Rectal smooth muscle tissue (tissue), 1 donor: ENCODE measurements around the gene SMPD3.

ENCODE experiments used
- H3K27ac ChIP-seq: one replicate; pipeline ENCODE4 v1.7.0; 2013; ENCODE audit warnings: low read depth, low read length, inconsistent platforms
- H3K27me3 ChIP-seq: one replicate; pipeline ENCODE4 v1.7.0; 2013; ENCODE audit warnings: low read length; ENCODE audit not compliant: control insufficient read depth, insufficient read depth
- H3K36me3 ChIP-seq: one replicate; pipeline ENCODE4 v1.7.0; 2013; ENCODE audit warnings: low read length; ENCODE audit not compliant: control insufficient read depth, insufficient read depth
- H3K4me1 ChIP-seq: one replicate; pipeline ENCODE4 v1.7.0; 2013; ENCODE audit warnings: low read length; ENCODE audit not compliant: control insufficient read depth, insufficient read depth
- H3K4me3 ChIP-seq: one replicate; pipeline ENCODE4 v1.7.0; 2013; ENCODE audit warnings: low read length
- H3K9ac ChIP-seq: one replicate; pipeline ENCODE4 v1.7.0; 2013; ENCODE audit warnings: low read length

SMPD3 gene

DNA sequence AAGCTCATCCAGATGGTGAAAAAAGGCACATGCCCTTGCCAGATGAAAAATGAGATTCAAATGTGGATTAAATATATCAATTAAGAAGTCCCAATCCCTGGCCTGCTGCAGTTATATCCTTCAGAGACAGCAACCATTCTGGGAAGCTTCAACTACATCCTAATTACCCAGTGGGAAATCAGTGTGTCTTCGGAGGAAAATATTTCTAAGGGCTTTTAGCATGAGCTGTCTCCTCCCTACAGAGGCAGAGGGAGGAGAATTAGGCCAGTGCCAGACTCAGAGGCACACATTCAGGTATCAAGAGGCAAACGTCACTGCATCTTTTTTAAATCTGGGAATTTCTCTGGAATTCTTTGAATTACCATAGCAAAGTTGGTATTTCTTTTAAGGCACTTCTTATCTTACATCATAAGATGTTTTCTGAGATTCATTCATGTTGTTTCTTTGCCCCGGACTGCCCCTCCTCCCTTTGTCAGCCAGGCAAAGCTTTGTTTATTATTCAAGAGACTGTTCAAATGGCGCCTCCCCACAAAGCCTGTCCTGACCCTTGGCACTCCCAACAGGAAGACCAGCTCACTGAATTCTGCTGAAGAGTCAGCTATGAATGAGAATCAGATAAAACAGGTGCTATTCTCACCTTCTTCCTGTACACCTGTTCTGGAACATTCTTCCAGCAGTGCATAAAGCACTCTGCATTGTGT lies 38.3 kb upstream of the SMPD3 start:
- no peak overlapping the region for H3K9ac ChIP-seq

DNA sequence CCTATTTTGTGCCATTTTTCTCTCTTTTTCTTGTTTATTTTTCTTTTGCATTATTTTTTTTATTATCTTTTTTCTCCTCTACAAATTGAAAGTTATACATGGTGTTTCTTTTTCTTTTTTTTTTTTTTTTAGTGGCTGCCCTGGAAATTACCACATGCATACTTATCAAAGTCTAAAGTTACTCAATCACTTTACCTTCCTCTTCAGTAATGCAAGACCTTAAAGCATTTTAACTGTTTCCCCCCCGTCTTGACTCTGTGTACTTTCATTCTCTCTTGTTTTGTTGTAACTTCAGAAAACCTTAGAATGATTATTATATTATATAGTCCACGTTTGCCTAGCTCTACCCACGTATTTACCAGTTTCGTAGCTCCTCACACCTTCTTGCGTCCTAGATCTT lies 33.3 kb upstream of the SMPD3 start:
- H3K27me3 ChIP-seq: no peaks in the 10 kb centered on the region
- no peak overlapping the region for H3K9ac ChIP-seq
- no peaks in the 10 kb centered on the region for H3K4me1 ChIP-seq
- no peak overlapping the region for H3K27ac ChIP-seq
- H3K36me3 ChIP-seq: no peaks in the 10 kb centered on the region
- H3K4me3 ChIP-seq: no peak overlapping the region

More for the DNA sequence above, 38.3 kb upstream of the SMPD3 start:
- H3K36me3 ChIP-seq: no peaks in the 10 kb centered on the region
- no peak overlapping the region for H3K27ac ChIP-seq
- no peaks in the 10 kb centered on the region for H3K4me1 ChIP-seq
- peaks cover 3% of the 10 kb centered on the region for H3K27me3 ChIP-seq
- H3K4me3 ChIP-seq: no peak overlapping the region

DNA sequence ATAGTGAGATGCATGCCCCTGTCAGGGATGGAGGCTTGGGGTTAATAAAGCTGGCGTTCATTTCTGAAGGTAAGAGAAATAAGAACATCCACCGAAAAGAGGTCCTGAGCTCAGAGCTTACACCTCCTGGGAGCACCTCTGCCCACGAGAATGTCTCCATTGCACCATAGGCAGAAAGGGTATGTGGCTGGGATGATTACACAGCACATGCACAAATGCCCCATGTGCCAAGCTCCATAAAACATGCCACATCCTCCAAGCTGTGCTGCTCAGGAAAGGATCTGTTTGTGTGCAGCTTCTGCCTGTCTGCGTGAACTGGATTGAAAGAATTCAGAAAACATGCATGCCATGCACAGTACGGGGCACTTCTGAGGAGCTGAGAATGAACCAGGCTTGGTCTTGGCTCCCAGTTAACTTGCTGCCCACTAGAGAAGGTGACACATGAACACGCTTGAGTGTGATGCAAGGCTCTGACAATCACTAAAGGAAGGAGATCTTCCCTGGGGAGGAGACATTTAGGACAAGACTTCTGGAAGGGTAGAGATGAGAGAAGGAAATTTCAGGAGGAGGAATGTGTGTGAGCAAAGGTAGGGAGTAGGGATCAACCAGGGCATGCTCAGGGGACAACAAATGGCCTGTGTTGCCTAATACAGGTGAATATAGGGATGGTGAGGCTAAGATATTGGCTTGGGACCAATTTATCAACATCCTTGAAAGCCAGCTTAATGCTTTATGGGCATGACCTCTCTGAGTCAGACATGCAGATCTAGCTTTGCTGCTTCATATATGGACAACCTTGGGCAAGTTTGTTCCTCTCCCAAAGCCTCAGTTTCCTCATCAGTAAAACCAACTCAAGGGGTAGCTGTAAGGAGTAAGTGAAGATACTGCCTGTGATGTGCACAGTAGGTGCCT lies 32.0 kb upstream of the SMPD3 start:
- Histone ChIP-seq H3K36me3 (no peaks in the 10 kb centered on the region), H3K4me1 (no peaks in the 10 kb centered on the region), H3K27ac (no peak overlapping the region), H3K9ac (no peak overlapping the region), H3K27me3 (no peaks in the 10 kb centered on the region), H3K4me3 (no peak overlapping the region)

DNA sequence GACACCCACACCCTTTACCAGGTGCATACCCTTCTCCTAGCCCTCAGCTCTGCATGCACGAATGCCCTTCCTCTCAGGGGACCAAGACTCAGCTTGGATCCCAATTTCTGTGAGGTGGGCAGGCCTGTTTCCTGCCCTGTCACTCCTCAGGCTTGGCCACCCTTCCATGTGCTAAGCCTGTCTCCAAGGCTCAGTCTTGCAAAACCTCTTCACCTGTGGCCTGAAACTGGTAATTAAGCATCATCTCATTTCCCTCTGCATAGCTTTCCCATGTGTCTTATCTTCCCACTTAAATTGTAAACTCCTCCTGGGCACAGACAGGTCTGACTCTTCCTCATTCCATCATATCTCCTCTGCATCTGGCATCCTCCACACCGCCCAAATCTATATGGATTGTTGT lies 31.0 kb upstream of the SMPD3 start:
- no peak overlapping the region for H3K4me3 ChIP-seq
- no peaks in the 10 kb centered on the region for H3K36me3 ChIP-seq
- no peaks in the 10 kb centered on the region for H3K27me3 ChIP-seq
- no peak overlapping the region for H3K9ac ChIP-seq
- H3K27ac ChIP-seq: no peak overlapping the region
- H3K4me1 ChIP-seq: no peaks in the 10 kb centered on the region

DNA sequence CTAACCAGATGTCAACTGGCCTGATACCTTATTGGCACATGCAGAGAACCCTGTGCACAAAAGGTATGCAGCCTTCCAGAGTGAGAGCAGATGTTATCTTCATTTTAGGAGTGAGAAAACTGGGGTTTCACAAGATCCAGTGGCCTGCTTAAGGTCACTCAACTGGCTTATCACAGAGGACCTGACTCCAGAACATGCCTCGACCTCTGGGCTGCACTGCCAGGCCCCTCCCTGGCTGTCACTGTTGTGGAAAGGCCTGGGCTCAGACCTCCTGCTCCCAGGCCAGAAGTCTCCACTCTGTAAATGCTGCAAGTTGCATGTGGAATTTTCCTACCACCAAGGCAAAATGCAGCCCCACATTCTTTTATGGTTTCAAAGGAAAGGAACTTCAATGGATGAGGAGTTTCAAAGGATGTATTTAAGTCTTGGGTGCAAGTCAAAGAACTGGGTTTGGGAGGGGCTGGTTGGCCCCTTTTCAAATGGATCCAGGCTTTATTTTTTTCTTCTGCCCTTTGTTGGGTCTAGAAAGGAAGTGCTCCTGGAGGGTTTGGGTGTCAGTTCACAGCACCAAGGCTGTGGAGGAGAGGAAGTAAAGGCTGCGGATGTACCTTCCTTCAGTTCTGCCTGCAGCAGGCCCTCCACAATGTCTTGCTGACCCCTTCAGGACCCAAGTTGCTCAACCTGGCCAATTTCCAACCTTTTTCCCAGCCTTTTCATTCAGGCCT lies 30.4 kb upstream of the SMPD3 start:
- H3K36me3 ChIP-seq: no peaks in the 10 kb centered on the region
- H3K27ac ChIP-seq: no peak overlapping the region
- no peaks in the 10 kb centered on the region for H3K4me1 ChIP-seq
- H3K4me3 ChIP-seq: no peak overlapping the region
- H3K9ac ChIP-seq: no peak overlapping the region
- no peaks in the 10 kb centered on the region for H3K27me3 ChIP-seq

DNA sequence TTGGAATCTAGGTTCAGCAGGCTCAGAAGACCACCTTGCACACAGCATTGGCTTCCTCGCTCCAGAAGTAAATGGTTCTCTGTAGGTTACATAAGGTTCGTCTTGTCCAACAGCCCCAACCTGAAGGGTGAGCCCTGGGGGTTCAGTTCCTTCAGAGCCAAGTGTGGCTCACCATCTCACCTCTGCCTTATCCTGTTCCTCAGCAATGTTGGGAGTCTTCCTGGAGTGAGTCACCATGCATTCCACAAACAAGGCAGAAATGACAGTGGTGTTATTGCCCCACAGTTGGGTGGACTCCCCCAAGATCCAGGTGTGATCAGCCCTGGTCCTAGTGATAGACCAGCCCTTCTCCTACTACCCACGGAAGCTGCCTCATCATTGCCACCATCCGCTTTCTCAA lies 26.8 kb upstream of the SMPD3 start:
- H3K27ac ChIP-seq: no peak overlapping the region
- H3K9ac ChIP-seq: no peak overlapping the region
- H3K4me3 ChIP-seq: no peak overlapping the region
- no peaks in the 10 kb centered on the region for H3K36me3 ChIP-seq
- no peaks in the 10 kb centered on the region for H3K4me1 ChIP-seq
- no peaks in the 10 kb centered on the region for H3K27me3 ChIP-seq

DNA sequence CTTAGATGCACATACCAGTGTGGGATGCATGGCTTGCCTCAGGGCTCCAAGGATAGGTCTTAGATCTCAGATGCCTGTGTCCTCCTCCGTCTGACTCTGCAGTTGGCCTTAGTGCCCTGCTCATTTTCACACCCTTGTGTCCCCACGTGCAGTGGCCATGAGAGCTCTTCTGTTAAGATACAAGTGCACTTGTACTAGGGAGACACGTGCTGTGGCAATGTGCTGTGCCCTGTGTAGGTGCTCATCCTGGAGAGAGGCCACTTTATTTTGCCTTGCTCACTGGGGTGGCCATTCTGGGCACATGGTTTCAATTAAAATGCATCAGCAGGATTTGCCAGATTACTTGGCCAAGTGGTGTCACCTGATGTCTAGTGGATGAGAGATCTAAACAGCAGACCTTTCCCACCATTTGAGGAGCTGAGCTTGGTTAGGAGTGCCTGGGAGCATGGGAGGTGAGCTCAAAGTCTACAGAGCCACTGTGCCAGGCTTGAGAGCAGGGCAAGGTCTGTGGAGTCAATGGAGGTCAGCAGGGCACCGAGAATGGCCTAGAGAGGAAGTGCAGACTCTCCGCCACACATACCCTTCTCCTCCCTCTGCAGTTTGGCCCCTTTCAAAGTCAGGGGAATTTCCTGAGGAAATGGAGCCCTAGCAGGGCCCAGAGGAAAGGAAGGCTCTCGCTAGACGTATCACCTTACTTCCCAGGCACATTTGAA lies 25.2 kb upstream of the SMPD3 start:
- Histone ChIP-seq H3K4me3 (no peak overlapping the region), H3K27me3 (no peaks in the 10 kb centered on the region), H3K36me3 (no peaks in the 10 kb centered on the region), H3K27ac (no peak overlapping the region), H3K9ac (no peak overlapping the region), H3K4me1 (no peaks in the 10 kb centered on the region)

DNA sequence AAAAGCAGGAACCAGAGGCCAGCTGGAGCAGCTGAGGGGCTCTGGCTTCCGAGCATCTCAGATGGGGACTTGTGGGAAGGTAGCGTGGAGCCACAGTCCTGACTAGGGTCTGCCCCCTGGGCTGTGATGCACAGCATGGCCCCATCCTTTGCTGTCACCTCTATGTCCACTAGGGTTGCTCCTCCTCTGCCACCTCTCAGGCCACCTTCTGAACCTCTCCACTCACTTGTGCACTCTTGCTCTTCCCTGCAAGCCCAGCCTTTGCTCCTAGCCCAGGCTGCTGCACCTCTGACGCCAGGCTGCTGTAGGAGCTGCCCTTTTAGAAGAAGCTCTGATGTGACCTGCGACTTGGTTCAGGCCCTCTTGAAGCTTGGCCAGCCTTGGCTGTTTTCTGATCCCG lies 24.3 kb upstream of the SMPD3 start:
- Histone ChIP-seq H3K27me3 (no peaks in the 10 kb centered on the region), H3K9ac (no peak overlapping the region), H3K36me3 (no peaks in the 10 kb centered on the region), H3K4me3 (no peak overlapping the region), H3K27ac (no peak overlapping the region), H3K4me1 (no peaks in the 10 kb centered on the region)

DNA sequence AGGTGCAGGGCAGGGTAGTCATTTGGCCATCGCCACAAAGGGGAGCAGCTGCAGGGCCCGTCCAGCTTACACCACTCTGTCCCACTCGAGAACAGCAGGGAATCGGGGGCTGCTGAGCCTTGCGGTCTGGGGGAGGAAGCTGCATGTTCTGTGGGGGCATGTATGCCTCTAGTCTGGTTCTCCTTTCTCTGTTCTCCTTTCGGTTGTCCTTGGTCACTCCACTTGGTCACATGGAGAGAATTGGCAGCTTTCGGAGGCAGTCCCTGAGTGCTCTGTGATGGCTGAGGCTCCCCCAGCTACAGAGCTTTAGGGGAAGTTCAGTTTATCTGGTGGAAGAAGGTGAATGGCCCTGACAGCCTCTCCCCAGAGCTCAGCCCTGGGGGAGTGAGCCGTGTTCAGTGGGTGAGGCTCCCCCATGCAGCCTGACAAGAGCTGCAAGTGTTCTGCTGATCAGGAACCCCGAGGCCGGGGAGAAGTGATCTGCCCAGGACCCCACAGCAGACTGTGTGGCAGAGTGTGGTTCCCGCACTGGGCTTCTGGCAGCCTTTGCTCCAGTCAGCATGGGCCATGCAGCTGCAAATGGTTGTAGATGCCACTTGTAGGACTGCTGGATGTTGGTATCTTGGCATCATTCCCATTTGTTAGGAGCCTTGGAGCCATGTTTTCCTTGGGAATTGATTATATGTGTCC lies 22.3 kb upstream of the SMPD3 start:
- Histone ChIP-seq H3K9ac (no peak overlapping the region), H3K4me1 (no peaks in the 10 kb centered on the region), H3K4me3 (peak overlapping the region; percentile 40), H3K36me3 (no peaks in the 10 kb centered on the region), H3K27me3 (no peaks in the 10 kb centered on the region), H3K27ac (no peak overlapping the region)

DNA sequence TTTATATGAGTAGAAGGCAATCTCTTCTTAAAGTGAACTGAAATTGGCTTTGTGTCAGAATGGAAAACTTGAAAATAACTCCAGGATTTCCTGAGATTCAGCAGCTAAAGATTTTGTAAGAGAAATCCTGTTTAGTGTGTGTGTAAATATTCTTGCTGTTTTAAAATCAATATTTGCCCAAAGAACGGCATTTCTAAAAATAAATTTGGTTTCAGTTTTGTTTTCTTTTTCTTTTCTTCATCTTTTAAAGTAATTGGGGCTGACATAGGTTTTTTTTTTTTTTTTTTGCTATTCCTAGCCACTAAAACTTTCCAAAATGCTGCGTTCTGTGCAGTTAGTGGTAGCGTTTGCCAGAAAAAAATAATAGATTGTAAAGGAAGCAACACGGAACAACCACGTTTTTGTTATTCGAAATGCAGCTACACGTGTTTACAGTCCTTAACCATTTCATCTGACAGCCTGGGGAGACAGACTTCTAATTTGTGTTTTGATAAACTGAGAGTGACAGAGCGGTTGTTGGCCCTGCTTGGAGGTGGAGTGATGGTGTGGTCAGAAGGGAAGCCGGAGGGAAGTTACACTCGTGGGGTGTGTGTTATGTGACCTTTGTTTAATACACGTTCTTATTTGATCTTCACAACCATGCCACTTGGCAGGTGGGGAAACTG lies 21.6 kb upstream of the SMPD3 start:
- Histone ChIP-seq H3K4me3 (peak overlapping the region; percentile 40), H3K9ac (no peak overlapping the region), H3K27me3 (no peaks in the 10 kb centered on the region), H3K36me3 (no peaks in the 10 kb centered on the region), H3K27ac (no peak overlapping the region), H3K4me1 (no peaks in the 10 kb centered on the region)

DNA sequence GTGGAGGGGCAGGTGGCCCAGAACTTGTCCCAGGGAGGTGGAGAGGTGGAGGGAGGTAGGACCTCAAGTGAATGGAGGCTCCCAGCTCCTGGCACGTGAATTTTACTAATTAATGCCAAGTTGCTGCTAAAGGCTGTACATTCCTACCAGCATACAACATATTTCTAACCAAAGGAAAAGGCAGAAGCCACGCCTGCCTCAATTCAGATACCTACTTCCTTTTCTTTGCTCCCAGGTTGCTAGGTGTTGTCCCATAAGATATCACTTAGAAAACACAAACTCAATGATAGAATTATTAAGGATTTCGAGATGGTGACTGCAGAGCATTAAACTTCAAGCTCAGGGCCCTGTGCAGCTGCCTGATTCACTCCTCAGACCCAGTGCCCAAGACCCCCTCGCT lies 20.5 kb upstream of the SMPD3 start:
- Histone ChIP-seq H3K9ac (no peak overlapping the region), H3K36me3 (no peaks in the 10 kb centered on the region), H3K27me3 (no peaks in the 10 kb centered on the region), H3K4me1 (no peaks in the 10 kb centered on the region), H3K4me3 (no peak overlapping the region), H3K27ac (no peak overlapping the region)
